RWPE2 (cell line): Measurements from ENCODE around the gene ZFC3H1.
A peak's percentile ranks its signal among the peaks of the same experiment; 100 is the strongest.
"Not testable (repeated sequence)": the region's sequence is repeated elsewhere in the genome, so short reads cannot be mapped to it uniquely, and the experiment has no call there.

Experiments used
- ATAC-seq: fragments of 200-7000 bp; cut with Tn5 transposase; 3 replicates; pipeline ENCODE4 v1.9.1; 2021; ENCODE audit warnings: low read depth
- DNase-seq: peaks from one replicate; pipeline ENCODE4 v3.0.0-alpha.2; 2020; ENCODE audit warnings: low spot score
- H3K27ac ChIP-seq: fragments of 450-650 bp; 2 replicates; pipeline ENCODE4 v1.5.1; 2017; ENCODE audit warnings: mild to moderate bottlenecking; ENCODE audit not compliant: poor library complexity, severe bottlenecking
- H3K27me3 ChIP-seq: fragments of 250-450 bp; sonication (Bioruptor Pico); 2 replicates; pipeline ENCODE4 v1.5.1; 2021; ENCODE audit warnings: mild to moderate bottlenecking, moderate library complexity; ENCODE audit not compliant: insufficient read depth, poor library complexity, severe bottlenecking
- H3K36me3 ChIP-seq: fragments of 250-450 bp; sonication (Bioruptor Pico); 2 replicates; pipeline ENCODE4 v1.5.1; 2020; ENCODE audit warnings: low read depth, mild to moderate bottlenecking, moderate library complexity
- H3K4me1 ChIP-seq: fragments of 250-450 bp; sonication (Bioruptor Pico); 2 replicates; pipeline ENCODE4 v1.5.1; 2021; ENCODE audit warnings: mild to moderate bottlenecking, moderate library complexity; ENCODE audit not compliant: insufficient read depth, poor library complexity, severe bottlenecking
- H3K4me3 ChIP-seq: fragments of 250-450 bp; sonication (Bioruptor Pico); 2 replicates; pipeline ENCODE4 v1.5.1; 2021; ENCODE audit warnings: mild to moderate bottlenecking, moderate library complexity; ENCODE audit not compliant: severe bottlenecking
- H3K9me3 ChIP-seq: fragments of 250-450 bp; sonication (Bioruptor Pico); 2 replicates; pipeline ENCODE4 v1.5.1; 2021; ENCODE audit warnings: mild to moderate bottlenecking, moderate library complexity; ENCODE audit not compliant: severe bottlenecking
- TF ChIP-seq, protein P1 (sequence below): fragments of 450-650 bp; IDR thresholded peaks from one replicate; pipeline ENCODE4 v1.5.1; 2017; ENCODE audit warnings: mild to moderate bottlenecking, moderate library complexity; ENCODE audit not compliant: poor library complexity, severe bottlenecking

Gene ZFC3H1

DNA sequence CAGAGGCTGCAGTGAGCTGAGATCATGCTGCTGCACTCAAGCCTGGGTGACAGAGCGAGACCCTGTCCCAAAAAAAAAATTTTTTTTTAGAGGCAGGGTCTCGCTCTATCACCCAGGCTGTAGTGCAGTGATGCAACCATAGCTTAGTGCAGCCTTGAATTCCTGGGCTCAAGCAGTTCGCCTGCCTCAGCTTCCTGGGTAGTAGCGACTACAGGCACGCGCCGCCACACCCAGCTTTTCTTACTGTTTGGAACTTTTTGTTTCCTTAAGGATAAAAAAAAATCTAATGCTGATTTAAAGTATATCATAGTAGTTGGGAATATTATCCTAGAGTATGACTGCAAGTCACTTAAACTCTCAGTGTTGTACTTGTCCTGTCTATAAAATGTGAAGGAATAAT is 29.5 kb upstream of the ZFC3H1 start:
- Histone ChIP-seq H3K4me3 (no peak overlapping the region), H3K4me1 (no peaks in the 10 kb centered on the region), H3K9me3 (no peaks in the 10 kb centered on the region), H3K36me3 (peaks cover 14% of the 10 kb centered on the region; the same call in 1 of the 2 replicates), H3K27ac (no peak overlapping the region), H3K27me3 (no peaks in the 10 kb centered on the region)
- DNase-seq (no peak), ATAC-seq (no peak)
- TF ChIP-seq, protein P1, sequence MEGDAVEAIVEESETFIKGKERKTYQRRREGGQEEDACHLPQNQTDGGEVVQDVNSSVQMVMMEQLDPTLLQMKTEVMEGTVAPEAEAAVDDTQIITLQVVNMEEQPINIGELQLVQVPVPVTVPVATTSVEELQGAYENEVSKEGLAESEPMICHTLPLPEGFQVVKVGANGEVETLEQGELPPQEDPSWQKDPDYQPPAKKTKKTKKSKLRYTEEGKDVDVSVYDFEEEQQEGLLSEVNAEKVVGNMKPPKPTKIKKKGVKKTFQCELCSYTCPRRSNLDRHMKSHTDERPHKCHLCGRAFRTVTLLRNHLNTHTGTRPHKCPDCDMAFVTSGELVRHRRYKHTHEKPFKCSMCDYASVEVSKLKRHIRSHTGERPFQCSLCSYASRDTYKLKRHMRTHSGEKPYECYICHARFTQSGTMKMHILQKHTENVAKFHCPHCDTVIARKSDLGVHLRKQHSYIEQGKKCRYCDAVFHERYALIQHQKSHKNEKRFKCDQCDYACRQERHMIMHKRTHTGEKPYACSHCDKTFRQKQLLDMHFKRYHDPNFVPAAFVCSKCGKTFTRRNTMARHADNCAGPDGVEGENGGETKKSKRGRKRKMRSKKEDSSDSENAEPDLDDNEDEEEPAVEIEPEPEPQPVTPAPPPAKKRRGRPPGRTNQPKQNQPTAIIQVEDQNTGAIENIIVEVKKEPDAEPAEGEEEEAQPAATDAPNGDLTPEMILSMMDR: no peak

DNA sequence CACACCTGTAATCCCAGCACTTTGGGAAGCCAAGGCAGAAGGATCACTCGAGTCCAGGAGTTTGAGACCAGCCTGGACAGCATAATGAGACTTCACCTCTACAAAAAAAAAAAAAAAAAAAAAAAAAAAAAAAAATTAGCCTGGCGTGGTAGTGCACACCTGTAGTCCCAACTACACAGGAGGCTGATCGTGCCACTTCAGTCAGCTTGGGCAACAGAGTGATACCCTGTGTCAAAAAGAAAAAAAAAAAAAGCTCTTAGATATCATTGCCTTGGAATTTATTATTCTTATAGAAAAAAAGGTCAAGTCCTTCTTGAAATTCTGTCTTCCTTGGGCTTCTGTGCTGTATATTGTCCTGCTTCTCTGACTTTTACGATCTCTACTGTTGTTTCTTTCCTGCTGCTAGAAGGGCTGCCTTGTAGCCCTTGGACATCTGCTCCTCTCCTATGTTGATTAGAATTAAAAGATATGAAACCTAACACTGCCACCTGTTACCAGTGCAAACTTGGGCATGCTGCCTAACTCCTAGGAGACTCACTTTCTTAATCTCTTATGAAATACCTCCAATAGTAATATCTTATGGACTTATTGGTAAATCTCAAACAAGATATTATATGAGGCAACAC is 28.0 kb upstream of the ZFC3H1 start:
- Histone ChIP-seq H3K36me3 (peaks cover 3% of the 10 kb centered on the region; the same call in 1 of the 2 replicates), H3K4me1 (peaks cover 8% of the 10 kb centered on the region), H3K9me3 (no peaks in the 10 kb centered on the region), H3K27ac (no peak overlapping the region), H3K27me3 (no peaks in the 10 kb centered on the region), H3K4me3 (no peak overlapping the region)
- TF ChIP-seq, protein P1: no peak
- no peak for ATAC-seq
- DNase-seq: no peak

DNA sequence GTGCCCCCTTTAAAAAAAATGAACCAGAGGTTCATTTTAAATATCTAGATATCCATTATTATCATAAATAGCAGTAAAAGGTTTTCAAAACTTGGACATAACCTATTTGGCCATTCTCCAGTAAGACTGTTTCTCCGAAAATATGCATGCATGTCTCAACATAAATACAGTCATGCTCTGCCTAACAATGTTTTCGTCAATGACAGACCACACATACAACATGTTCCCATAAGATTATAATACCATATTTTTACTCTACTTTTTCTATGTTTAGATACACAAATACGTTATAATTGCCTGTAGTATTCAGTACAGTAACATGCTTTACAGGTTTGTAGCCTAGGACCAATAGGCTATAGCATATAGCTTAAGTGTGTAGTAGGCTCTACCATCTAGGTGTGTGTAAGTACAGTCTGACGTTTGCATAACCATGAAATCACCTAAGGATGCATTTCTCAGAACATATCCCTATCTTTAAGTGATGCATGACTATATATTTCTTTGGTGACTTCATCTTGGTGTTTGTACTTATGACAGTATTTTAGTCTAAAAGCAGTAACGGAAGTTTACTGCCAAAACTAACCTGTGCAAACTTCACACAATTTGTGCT is 25.4 kb upstream of the ZFC3H1 start:
- ATAC-seq (no peak), DNase-seq (no peak)
- Histone ChIP-seq H3K4me1 (peaks cover 12% of the 10 kb centered on the region), H3K4me3 (no peak overlapping the region), H3K36me3 (no peaks in the 10 kb centered on the region), H3K9me3 (no peaks in the 10 kb centered on the region), H3K27me3 (no peaks in the 10 kb centered on the region), H3K27ac (no peak overlapping the region)
- TF ChIP-seq, protein P1: no peak

DNA sequence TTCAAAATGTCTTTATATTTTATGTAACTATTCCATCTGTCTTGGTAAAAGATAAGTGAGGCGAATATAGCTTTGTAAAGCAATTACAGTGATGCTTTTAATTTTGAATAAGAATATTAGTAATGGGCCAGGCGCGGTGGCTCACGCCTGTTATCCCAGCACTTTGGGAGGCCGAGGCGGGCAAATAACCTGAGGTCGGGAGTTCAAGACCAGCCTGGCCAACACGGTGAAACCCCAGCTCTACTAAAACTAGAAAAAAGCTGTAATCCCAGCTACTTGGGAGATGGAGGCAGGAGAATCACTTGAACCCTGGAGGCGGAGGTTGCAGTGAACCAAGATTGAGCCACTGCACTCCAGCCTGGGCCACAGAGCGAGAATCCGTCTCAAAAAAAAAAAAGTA is 23.5 kb upstream of the ZFC3H1 start:
- not testable (repeated sequence) for H3K9me3 ChIP-seq, DNase-seq, ATAC-seq, H3K27me3 ChIP-seq, H3K36me3 ChIP-seq
- Histone ChIP-seq H3K4me1 (peaks cover 16% of the 10 kb centered on the region), H3K27ac (peak overlapping the region; percentile 59), H3K4me3 (peak overlapping the region; percentile 54)

DNA sequence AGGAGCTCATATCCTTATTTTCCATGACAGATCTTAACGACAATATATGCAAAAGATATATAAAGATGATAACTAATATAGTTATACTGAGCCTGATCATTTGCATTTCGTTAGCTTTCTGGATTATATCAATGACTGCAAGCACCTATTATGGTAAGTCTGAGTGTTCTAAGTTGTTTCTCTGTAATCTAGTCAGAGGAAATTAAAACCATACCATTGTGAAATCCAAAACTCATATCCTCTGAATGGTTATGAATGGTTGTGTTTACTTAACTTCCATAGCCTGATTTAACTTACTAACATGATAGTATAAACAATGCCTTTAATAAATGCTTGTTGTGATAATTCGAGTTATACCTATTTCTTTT is 23.0 kb upstream of the ZFC3H1 start:
- TF ChIP-seq, protein P1: no peak
- no peak for ATAC-seq
- Histone ChIP-seq H3K27me3 (no peaks in the 10 kb centered on the region), H3K36me3 (no peaks in the 10 kb centered on the region), H3K4me3 (peak overlapping the region; percentile 54), H3K27ac (peak overlapping the region; percentile 59), H3K9me3 (no peaks in the 10 kb centered on the region), H3K4me1 (peaks cover 16% of the 10 kb centered on the region)
- no peak for DNase-seq
